GM18507 (cell line): ENCODE data around the gene DNAJA1.

ENCODE experiments used
- DNase-seq: peaks from one replicate; pipeline ENCODE4 v3.0.0; 2011; ENCODE audit warnings: low read depth; ENCODE audit not compliant: insufficient read length; ENCODE audit errors: extremely low spot score
- FAIRE-seq: peaks from 2 replicates; lab custom pipeline; 2011; peaks lifted over from hg19 to GRCh38; lab: Jason Lieb, UNC

The DNAJA1 gene

GRCh38 chr9:33024126-33024965 lies 727 bp upstream of the DNAJA1 start:
- FAIRE-seq, result peak; percentile 44
- no peak for DNase-seq

- peak; percentile 81 for FAIRE-seq
Measured at GRCh38 chr9:33025572-33026342, 684 bp downstream of the DNAJA1 start.

GRCh38 chr9:33029231-33029786 lies 4.2 kb downstream of the DNAJA1 start:
- DNase-seq (no peak), FAIRE-seq (peak; percentile 51)

More at GRCh38 chr9:33025572-33026342, 684 bp downstream of the DNAJA1 start:
- DNase-seq, result no peak

GRCh38 chr9:33030285-33030684 lies 5.2 kb downstream of the DNAJA1 start:
- DNase-seq (no peak), FAIRE-seq (no peak)

- no peak for FAIRE-seq
- no peak for DNase-seq
Measured at GRCh38 chr9:33032292-33032691, 7.2 kb downstream of the DNAJA1 start.

- FAIRE-seq (no peak), DNase-seq (no peak)
Measured at GRCh38 chr9:33032865-33033264, 7.8 kb downstream of the DNAJA1 start.

GRCh38 chr9:33040792-33041431 lies 15.8 kb downstream of the DNAJA1 start:
- DNase-seq, result no peak
- no peak for FAIRE-seq

- no peak for FAIRE-seq
- no peak for DNase-seq
Measured at GRCh38 chr9:33041432-33042188, 16.5 kb downstream of the DNAJA1 start.

- DNase-seq (no peak), FAIRE-seq (no peak)
Measured at GRCh38 chr9:33042473-33042872, 17.4 kb downstream of the DNAJA1 start.

GRCh38 chr9:33043671-33044070 lies 18.6 kb downstream of the DNAJA1 start:
- DNase-seq (no peak), FAIRE-seq (no peak)

GRCh38 chr9:33044162-33044673 lies 19.1 kb downstream of the DNAJA1 start:
- DNase-seq (peak; percentile 50), FAIRE-seq (peak; percentile 81)

- DNase-seq, result no peak
- no peak for FAIRE-seq
Measured at GRCh38 chr9:33044677-33045282, 19.7 kb downstream of the DNAJA1 start.

- DNase-seq (no peak), FAIRE-seq (no peak)
Measured at GRCh38 chr9:33046061-33046460, 21.0 kb downstream of the DNAJA1 start.

- DNase-seq, result no peak
- no peak for FAIRE-seq
Measured at GRCh38 chr9:33048054-33048465, 23.0 kb downstream of the DNAJA1 start.

- peak; percentile 82 for FAIRE-seq
- no peak for DNase-seq
Measured at GRCh38 chr9:33049680-33050361, 24.7 kb downstream of the DNAJA1 start.

GRCh38 chr9:33051144-33051543 lies 26.1 kb downstream of the DNAJA1 start:
- no peak for DNase-seq
- no peak for FAIRE-seq

- FAIRE-seq (peak; percentile 86), DNase-seq (peak; percentile 43)
Measured at GRCh38 chr9:33065157-33066076, 40.3 kb downstream of the DNAJA1 start.
